Common myeloid progenitor, CD34-positive (primary cell): ENCODE data around the gene MYRFL.

ENCODE experiments used
- CTCF ChIA-PET: fragments of 350-600 bp; sonication (Branson Sonifier 250); formaldehyde crosslinking; loops from one replicate; lab custom pipeline; 2021; ENCODE audit warnings: antibody characterized with exemption; lab: Charles Lee
- POLR2A ChIA-PET: fragments of 350-600 bp; sonication (Branson Sonifier 250); formaldehyde crosslinking; loops from one replicate; lab custom pipeline; 2021; ENCODE audit warnings: antibody characterized with exemption; lab: Charles Lee
- DNase-seq, 3 donors: peaks; one replicate each; pipeline versions ENCODE4 v3.0.0 to v3.0.0-alpha.2; 2013
- H3K27ac ChIP-seq, 2 experiments: 1 replicate in 1 of 2; 2 replicates in 1 of 2; pipeline ENCODE4 v1.7.0; 2013; ENCODE audit warnings: inconsistent platforms in 2 of 2, low read length in 2 of 2, mild to moderate bottlenecking in 2 of 2, low read depth in 1 of 2, moderate library complexity in 1 of 2; ENCODE audit not compliant: severe bottlenecking in 2 of 2, insufficient read depth in 1 of 2, poor library complexity in 1 of 2
- H3K27me3 ChIP-seq, 5 experiments: replicated peaks in 2 of 5; 1 replicate in 3 of 5; 2 replicates in 2 of 5; pipeline versions ENCODE4 v1.6.1 to v1.7.0; 2013; ENCODE audit warnings: low read length in 4 of 5, mild to moderate bottlenecking in 2 of 5, moderate library complexity in 2 of 5, inconsistent platforms in 1 of 5; ENCODE audit not compliant: insufficient read depth in 5 of 5, control insufficient read depth in 4 of 5
- H3K36me3 ChIP-seq, 4 experiments: 1 replicate in 2 of 4; 2 replicates in 2 of 4; pipeline versions ENCODE4 v1.6.1 to v1.7.0; 2013; ENCODE audit warnings: low read length in 3 of 4, control low read depth in 1 of 4, mild to moderate bottlenecking in 1 of 4; ENCODE audit not compliant: control insufficient read depth in 4 of 4, insufficient read depth in 4 of 4
- H3K4me1 ChIP-seq, 4 experiments: 1 replicate in 3 of 4; 2 replicates in 1 of 4; pipeline versions ENCODE4 v1.6.1 to v1.7.1; 2013; ENCODE audit warnings: low read length in 3 of 4, mild to moderate bottlenecking in 3 of 4, control low read depth in 1 of 4, inconsistent platforms in 1 of 4, moderate library complexity in 1 of 4; ENCODE audit not compliant: control insufficient read depth in 4 of 4, insufficient read depth in 4 of 4; ENCODE audit errors: control extremely low read depth in 1 of 4
- H3K4me3 ChIP-seq, 7 experiments: 1 replicate in 4 of 7; 2 replicates in 3 of 7; pipeline versions ENCODE4 v1.5.1 to v1.7.0; 2013; ENCODE audit warnings: mild to moderate bottlenecking in 7 of 7, low read length in 6 of 7, moderate library complexity in 6 of 7, inconsistent platforms in 2 of 7, low read depth in 2 of 7, control low read depth in 1 of 7; ENCODE audit not compliant: insufficient read depth in 4 of 7, control insufficient read depth in 1 of 7; ENCODE audit errors: extremely low read depth in 1 of 7
- H3K9me3 ChIP-seq, 5 experiments: 1 replicate in 4 of 5; 2 replicates in 1 of 5; pipeline versions ENCODE4 v1.6.1 to v1.7.1; 2013; ENCODE audit warnings: low read length in 4 of 5, mild to moderate bottlenecking in 2 of 5, inconsistent platforms in 1 of 5, low read depth in 1 of 5, moderate library complexity in 1 of 5; ENCODE audit not compliant: control insufficient read depth in 4 of 5, insufficient read depth in 2 of 5; ENCODE audit errors: control extremely low read depth in 1 of 5
- WGBS: methylation state at CpG from one replicate; pipeline ENCODE4 v1.1.5; 2013; ENCODE audit not compliant: insufficient coverage; 5-methylcytosine and 5-hydroxymethylcytosine counted together

The MYRFL gene

GRCh38 chr12:69886715-69887114 lies 61.7 kb downstream of the MYRFL start:
- DNase-seq = no peak
- 100% methylated on average over 2 of the region's 2 CpGs for WGBS
- Histone ChIP-seq H3K4me1 (no peaks in the 10 kb centered on the region), H3K36me3 (no peaks in the 10 kb centered on the region), H3K27ac (no peak overlapping the region), H3K4me3 (no peak overlapping the region), H3K27me3 (no peaks in the 10 kb centered on the region), H3K9me3 (no peaks in the 10 kb centered on the region)
- POLR2A ChIA-PET = no interaction called here
- CTCF ChIA-PET = interaction anchor here (0.8 to 1.2 kb wide), 3 partner anchors 14 to 833 kb away, joined by 3 to 4 read pairs (median 4); no protein-coding TSS in a partner anchor

- DNase-seq = no peak
- Histone ChIP-seq H3K4me3 (no peak overlapping the region), H3K4me1 (no peaks in the 10 kb centered on the region), H3K9me3 (no peaks in the 10 kb centered on the region), H3K27me3 (no peaks in the 10 kb centered on the region), H3K36me3 (no peaks in the 10 kb centered on the region), H3K27ac (no peak overlapping the region)
- ChIA-PET POLR2A (no interaction called here), CTCF (interaction anchor here (6.5 kb wide), 1 partner anchor 10 kb away, joined by 29 read pairs; no protein-coding TSS in a partner anchor)
- WGBS = no CpG with 5 or more reads among the region's 1 CpG
These were observed 63.9 kb downstream of the MYRFL start for GRCh38 chr12:69888901-69889300.

- Histone ChIP-seq H3K4me3 (no peak overlapping the region), H3K9me3 (no peaks in the 10 kb centered on the region), H3K36me3 (no peaks in the 10 kb centered on the region), H3K4me1 (peaks cover 0 to 7% (median 4%) of the 10 kb centered on the region in 4 experiments), H3K27ac (no peak overlapping the region), H3K27me3 (no peaks in the 10 kb centered on the region)
- DNase-seq = no peak
- CTCF ChIA-PET = interaction anchor here (6.5 kb wide), 1 partner anchor 16 kb away, joined by 29 read pairs; no protein-coding TSS in a partner anchor
- 98% methylated on average over 4 of the region's 4 CpGs for WGBS
- POLR2A ChIA-PET = no interaction called here
These were observed 69.9 kb downstream of the MYRFL start for GRCh38 chr12:69894800-69895383.

GRCh38 chr12:69896653-69897381 lies 71.8 kb downstream of the MYRFL start:
- H3K27ac ChIP-seq = no peak overlapping the region
- no peaks in the 10 kb centered on the region for H3K9me3 ChIP-seq
- WGBS = 100% methylated on average over 2 of the region's 4 CpGs
- ChIA-PET CTCF (interaction anchor here (1.0 to 5.8 kb wide), 3 partner anchors 10 to 678 kb away, joined by 3 to 48 read pairs (median 4); no protein-coding TSS in a partner anchor), POLR2A (no interaction called here)
- no peaks in the 10 kb centered on the region for H3K36me3 ChIP-seq
- H3K4me1 ChIP-seq = peaks cover 0 to 7% (median 5%) of the 10 kb centered on the region in 4 experiments
- DNase-seq = no peak
- no peaks in the 10 kb centered on the region for H3K27me3 ChIP-seq
- no peak overlapping the region for H3K4me3 ChIP-seq

GRCh38 chr12:69897744-69898143 lies 72.7 kb downstream of the MYRFL start:
- Histone ChIP-seq H3K4me3 (no peak overlapping the region), H3K4me1 (peaks cover 0 to 7% (median 5%) of the 10 kb centered on the region in 4 experiments), H3K9me3 (no peaks in the 10 kb centered on the region), H3K27ac (no peak overlapping the region), H3K36me3 (no peaks in the 10 kb centered on the region), H3K27me3 (no peaks in the 10 kb centered on the region)
- POLR2A ChIA-PET = no interaction called here
- WGBS = 100% methylated on average over 1 of the region's 1 CpG
- no peak for DNase-seq
- CTCF ChIA-PET = interaction anchor here (5.8 kb wide), 1 partner anchor 677 kb away, joined by 48 read pairs; no protein-coding TSS in a partner anchor

- no peak overlapping the region for H3K27ac ChIP-seq
- POLR2A ChIA-PET = no interaction called here
These were observed 73.2 kb downstream of the MYRFL start for GRCh38 chr12:69898236-69898635.

GRCh38 chr12:69900720-69901131 lies 75.7 kb downstream of the MYRFL start:
- peak; percentile 57 to 80 (median 72) for DNase-seq
- Histone ChIP-seq H3K4me1 (peaks cover 0 to 2% (median 0%) of the 10 kb centered on the region in 4 experiments), H3K36me3 (no peaks in the 10 kb centered on the region), H3K27me3 (no peaks in the 10 kb centered on the region), H3K4me3 (no peak overlapping the region), H3K9me3 (no peaks in the 10 kb centered on the region), H3K27ac (no peak overlapping the region)
- ChIA-PET CTCF (interaction anchor here (0.7 to 5.8 kb wide), 28 partner anchors 8 to 828 kb away, joined by 3 to 48 read pairs (median 4); no protein-coding TSS in a partner anchor), POLR2A (no interaction called here)
- 0% methylated on average over 2 of the region's 4 CpGs for WGBS

More at GRCh38 chr12:69898236-69898635, 73.2 kb downstream of the MYRFL start:
- Histone ChIP-seq H3K4me3 (no peak overlapping the region), H3K36me3 (no peaks in the 10 kb centered on the region), H3K27me3 (no peaks in the 10 kb centered on the region), H3K9me3 (no peaks in the 10 kb centered on the region), H3K4me1 (peaks cover 0 to 7% (median 5%) of the 10 kb centered on the region in 4 experiments)
- CTCF ChIA-PET = interaction anchor here (0.7 to 5.8 kb wide), 2 partner anchors 19 to 677 kb away, joined by 3 to 48 read pairs; no protein-coding TSS in a partner anchor
- WGBS = 100% methylated on average over 2 of the region's 3 CpGs
- no peak for DNase-seq
